Adrenal gland (tissue), 12 donors: Measurements from ENCODE around the gene ACTA1. TPM values are rescaled to one million over a fixed set of nuclear protein-coding genes. Genes with fewer than 3 reads are reported as not detected.
A peak's percentile ranks its signal among the peaks of the same experiment; 100 is the strongest.

ENCODE experiments used
- DNase-seq, 7 donors: peaks; one replicate each; pipeline ENCODE4 v3.0.0-alpha.2; 2019 to 2020
- H3K27ac ChIP-seq, 5 donors: fragments of 200-600 bp; sonication (generic) in 4 of 5; 1 replicate in 3 of 5; 2 replicates in 2 of 5; pipeline versions ENCODE4 v1.5.1 to v1.8.0; 2016 to 2020; ENCODE audit warnings: mild to moderate bottlenecking in 1 of 5
- H3K27me3 ChIP-seq: fragments of 200-600 bp; 2 replicates; pipeline ENCODE4 v1.8.0; 2021
- H3K36me3 ChIP-seq, 2 donors: fragments of 200-600 bp; replicated peaks in 1 of 2; 1 replicate in 1 of 2; 2 replicates in 1 of 2; pipeline versions ENCODE4 v1.5.1 to v1.8.0; 2018 to 2022
- H3K4me1 ChIP-seq, 2 donors: fragments of 200-600 bp; replicated peaks in 1 of 2; 1 replicate in 1 of 2; 2 replicates in 1 of 2; pipeline versions ENCODE4 v1.5.1 to v1.8.0; 2018 to 2021
- H3K4me3 ChIP-seq, 4 donors: fragments of 200-600 bp; sonication (generic) in 3 of 4; one replicate each; pipeline ENCODE4 v1.5.1; 2016 to 2018
- H3K9me3 ChIP-seq, 3 donors: fragments of 200-600 bp; sonication (generic) in 1 of 3; replicated peaks in 1 of 3; 1 replicate in 2 of 3; 2 replicates in 1 of 3; pipeline versions ENCODE4 v1.5.1 to v1.8.0; 2016 to 2021
- POLR2A ChIP-seq, 2 donors: fragments of 450-650 bp; IDR thresholded peaks; one replicate each; pipeline ENCODE4 v1.6.1; 2017; ENCODE audit warnings: antibody characterized with exemption in 2 of 2, mild to moderate bottlenecking in 2 of 2, moderate library complexity in 1 of 2
- WGBS, 4 donors: extraction: QIAGEN DNeasy Blood & Tissue Kit in 2 of 4; methylation state at CpG; one replicate each; pipeline versions ENCODE4 v1.1.5 to v1.1.7; 2013 to 2017; 5-methylcytosine and 5-hydroxymethylcytosine counted together
- intact Hi-C, 2 donors: fragments of 100-400 bp; cut with DNase I; formaldehyde crosslinking; loops; one replicate each; pipeline versions ENCODE4 v1.14.1 to v1.15.0; 2022 to 2023
- polyA plus RNA-seq, 3 donors: library from polyadenylated mRNA; stranded (reverse); fragments of 200-250 nt in 2 of 3; fragments of 350-450 nt in 1 of 3; fragmentation: Illumina TruSeq in 1 of 3; extraction: RNeasy Lipid Tissue Mini Kit (QIAGEN cat#74804) in 1 of 3; gene quantifications; one replicate each; pipeline ENCODE4 v1.2.3, GENCODE V29; 2013 to 2014
- total RNA-seq, 9 donors: library from RNA; depleted of rRNA in 4 of 9; stranded (reverse); fragments of >200 nt in 4 of 9; fragments of 120-200 nt in 1 of 9; fragmentation: NEBNext Ultra II Directional in 1 of 9; extraction: Animal tissue kit (Norgen Biotek cat#: 25700) in 1 of 9; gene quantifications; one replicate each; pipeline versions ENCODE4 v1.1.0 to v1.2.4, GENCODE V29; 2013 to 2023
- TF ChIP-seq, protein P1 (sequence below), 6 experiments: fragments of 450-650 bp in 4 of 6; fragments of 200-600 bp in 2 of 6; sonication (generic) in 1 of 6; IDR thresholded peaks; 1 replicate in 5 of 6; 2 replicates in 1 of 6; pipeline versions ENCODE4 v1.5.1 to v1.8.0; 2016 to 2021; ENCODE audit warnings: antibody characterized with exemption in 6 of 6, mild to moderate bottlenecking in 2 of 6, moderate library complexity in 1 of 6
- donor health status: healthy with polysubstance abuse.
- donor health status: Bipolar disorder and iron deficiency.
- donor health status: DM: yes; HTN: yes; CAD: no.
- donor health status: DM: no; HTN: no; CAD: no.
- donor health status: DM: no; HTN: no; CAD: no.
- donor health status: DM: yes; HTN: yes; CAD: no.

ACTA1 gene
- total and polyA plus RNA-seq, 12 donors: 0.14 to 53.3 (median 1.1) TPM; not detected in 4

DNA sequence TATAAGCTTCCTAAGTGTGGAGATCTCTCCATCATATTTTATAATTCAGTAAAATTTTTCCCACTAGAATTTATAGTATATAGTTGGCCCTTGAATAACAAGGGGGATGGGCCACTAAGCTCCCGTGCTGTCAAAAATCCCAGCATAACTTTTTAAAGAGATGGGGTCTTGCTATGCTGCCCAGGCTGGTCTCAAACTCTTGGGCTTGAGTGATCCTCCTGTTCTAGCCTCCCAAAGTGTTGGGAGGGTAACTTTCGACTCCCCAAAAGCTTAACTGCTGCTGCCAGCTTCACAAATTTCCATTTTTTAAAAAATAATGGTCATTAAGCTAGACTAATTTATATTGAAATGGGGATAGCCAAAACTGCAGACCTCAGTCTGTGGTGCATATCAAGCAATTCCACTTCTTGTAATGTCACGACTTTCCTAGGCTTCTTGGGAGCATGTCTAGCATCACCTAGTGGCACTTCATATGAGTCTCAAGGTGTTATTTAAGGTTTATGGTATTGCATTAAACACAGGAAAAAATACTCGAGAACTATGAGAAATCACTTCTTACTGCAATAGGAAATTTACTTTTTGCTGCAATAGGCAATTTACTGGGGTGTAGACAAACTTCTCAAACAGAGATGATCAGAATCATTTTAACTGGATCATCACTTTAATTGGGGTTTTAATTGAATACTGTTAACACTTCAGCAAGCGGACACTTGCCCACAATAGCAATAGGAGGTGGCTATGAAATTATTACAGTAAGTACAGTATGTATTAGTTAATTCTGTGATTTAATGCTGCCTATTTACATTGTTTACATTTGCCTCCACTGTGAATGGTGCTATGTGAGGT is 19.3 kb upstream of the ACTA1 start:
- H3K4me1 ChIP-seq: no peaks in the 10 kb centered on the region
- WGBS, 4 donors: 76 to 84% (median 80%) methylated on average over 5 of the region's 5 CpGs
- H3K36me3 ChIP-seq: peaks cover 0 to 39% of the 10 kb centered on the region in 2 donors
- intact Hi-C loops: no loop called here
- no peaks in the 10 kb centered on the region for H3K27me3 ChIP-seq
- no peaks in the 10 kb centered on the region for H3K9me3 ChIP-seq
- H3K27ac ChIP-seq: no peak overlapping the region
- H3K4me3 ChIP-seq: no peak overlapping the region
- DNase-seq: no peak
- TF ChIP-seq, protein P1, sequence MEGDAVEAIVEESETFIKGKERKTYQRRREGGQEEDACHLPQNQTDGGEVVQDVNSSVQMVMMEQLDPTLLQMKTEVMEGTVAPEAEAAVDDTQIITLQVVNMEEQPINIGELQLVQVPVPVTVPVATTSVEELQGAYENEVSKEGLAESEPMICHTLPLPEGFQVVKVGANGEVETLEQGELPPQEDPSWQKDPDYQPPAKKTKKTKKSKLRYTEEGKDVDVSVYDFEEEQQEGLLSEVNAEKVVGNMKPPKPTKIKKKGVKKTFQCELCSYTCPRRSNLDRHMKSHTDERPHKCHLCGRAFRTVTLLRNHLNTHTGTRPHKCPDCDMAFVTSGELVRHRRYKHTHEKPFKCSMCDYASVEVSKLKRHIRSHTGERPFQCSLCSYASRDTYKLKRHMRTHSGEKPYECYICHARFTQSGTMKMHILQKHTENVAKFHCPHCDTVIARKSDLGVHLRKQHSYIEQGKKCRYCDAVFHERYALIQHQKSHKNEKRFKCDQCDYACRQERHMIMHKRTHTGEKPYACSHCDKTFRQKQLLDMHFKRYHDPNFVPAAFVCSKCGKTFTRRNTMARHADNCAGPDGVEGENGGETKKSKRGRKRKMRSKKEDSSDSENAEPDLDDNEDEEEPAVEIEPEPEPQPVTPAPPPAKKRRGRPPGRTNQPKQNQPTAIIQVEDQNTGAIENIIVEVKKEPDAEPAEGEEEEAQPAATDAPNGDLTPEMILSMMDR (IDR thresholded peaks at IDR 0.05): peak; percentile 19 to 50 (median 48)
- no peak for TF ChIP-seq POLR2A (IDR thresholded peaks at IDR 0.05)

DNA sequence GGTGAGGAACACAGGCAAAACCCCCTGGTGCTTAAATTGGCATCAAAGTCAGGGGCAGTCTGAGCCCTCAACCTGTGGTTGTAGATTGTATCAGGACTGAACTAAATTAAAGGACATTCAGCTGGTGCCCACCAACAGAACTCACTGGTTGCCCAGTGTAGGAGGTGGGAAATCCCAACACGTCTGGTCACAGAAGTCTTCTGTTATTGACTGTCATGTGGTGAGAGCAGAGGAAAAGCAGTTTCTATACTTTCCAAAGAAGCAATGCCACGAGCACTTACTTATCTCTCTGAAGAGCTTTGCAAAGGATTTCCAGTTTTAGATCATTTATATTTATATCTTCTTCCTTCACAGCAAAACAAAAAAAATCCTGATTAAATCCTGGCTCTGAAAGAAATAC is 15.0 kb upstream of the ACTA1 start:
- no peak overlapping the region for H3K4me3 ChIP-seq
- TF ChIP-seq, protein P1 (IDR thresholded peaks at IDR 0.05): no peak
- no peak for TF ChIP-seq POLR2A (IDR thresholded peaks at IDR 0.05)
- H3K4me1 ChIP-seq: no peaks in the 10 kb centered on the region
- WGBS, 4 donors: 85 to 88% (median 86%) methylated on average over 2 of the region's 2 CpGs
- no peaks in the 10 kb centered on the region for H3K27me3 ChIP-seq
- peaks cover 0 to 50% of the 10 kb centered on the region in 2 donors for H3K36me3 ChIP-seq
- H3K27ac ChIP-seq: no peak overlapping the region
- intact Hi-C loops: no loop called here
- no peak for DNase-seq
- H3K9me3 ChIP-seq: no peaks in the 10 kb centered on the region

DNA sequence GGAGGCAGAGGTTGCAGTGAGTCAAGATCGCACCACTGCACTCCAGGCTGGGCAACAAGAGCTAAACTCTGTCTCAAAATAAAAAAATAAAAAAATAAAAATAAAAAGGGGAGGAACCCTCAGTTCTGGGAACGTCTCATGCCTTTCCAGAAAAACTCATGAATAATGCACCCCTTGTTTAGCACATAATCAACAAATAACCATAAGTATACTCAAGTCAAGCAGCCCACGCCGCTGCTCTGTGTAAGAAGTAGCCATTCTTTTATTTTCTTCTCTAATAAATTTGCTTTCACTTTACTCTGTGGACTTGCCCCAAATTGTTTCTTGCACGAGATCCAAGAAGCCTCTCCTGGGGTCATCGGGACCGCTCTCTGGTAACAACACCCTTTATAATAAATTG is 14.5 kb upstream of the ACTA1 start:
- Histone ChIP-seq H3K27me3 (no peaks in the 10 kb centered on the region), H3K27ac (no peak overlapping the region), H3K4me1 (no peaks in the 10 kb centered on the region), H3K36me3 (peaks cover 0 to 50% of the 10 kb centered on the region in 2 donors), H3K9me3 (no peaks in the 10 kb centered on the region), H3K4me3 (no peak overlapping the region)
- no peak for TF ChIP-seq POLR2A (IDR thresholded peaks at IDR 0.05)
- no peak for DNase-seq
- WGBS, 4 donors: 87 to 92% (median 91%) methylated on average over 7 of the region's 7 CpGs
- intact Hi-C loops: no loop called here

DNA sequence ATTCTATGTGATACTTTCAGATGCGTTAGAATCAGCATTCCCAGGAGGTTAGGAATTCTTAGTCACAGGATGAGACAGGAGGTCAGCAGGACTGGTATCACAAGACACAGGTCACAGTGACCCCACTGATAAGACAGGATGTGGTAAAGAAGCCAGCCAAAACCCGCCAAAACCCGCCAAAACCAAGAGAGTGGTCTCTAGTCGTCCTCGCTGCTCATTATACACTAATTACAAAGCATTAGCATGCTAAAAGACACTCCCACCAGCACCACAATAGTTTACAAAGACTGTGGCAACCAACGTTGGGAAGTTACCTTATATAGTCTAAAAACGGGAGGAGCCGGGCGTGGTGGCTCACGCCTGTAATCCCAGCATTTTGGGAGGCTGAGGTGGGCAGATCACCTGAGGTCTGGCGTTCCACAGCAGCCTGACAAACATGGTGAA is 13.9 kb upstream of the ACTA1 start:
- Histone ChIP-seq H3K4me3 (no peak overlapping the region), H3K4me1 (no peaks in the 10 kb centered on the region), H3K9me3 (no peaks in the 10 kb centered on the region), H3K27ac (no peak overlapping the region), H3K36me3 (peaks cover 0 to 50% of the 10 kb centered on the region in 2 donors), H3K27me3 (no peaks in the 10 kb centered on the region)
- DNase-seq: no peak
- WGBS, 4 donors: 85 to 93% (median 90%) methylated on average over 11 of the region's 11 CpGs
- TF ChIP-seq POLR2A (IDR thresholded peaks at IDR 0.05): no peak
- TF ChIP-seq, protein P1 (IDR thresholded peaks at IDR 0.05): no peak
- intact Hi-C loops: no loop called here
